ENCODE results near the gene DDB1. TPM values are rescaled to one million over a fixed set of nuclear protein-coding genes. Genes with fewer than 3 reads are reported as not detected.

DDB1 gene
- total RNA-seq, 1 experiment from 2014 or later = 284 TPM

- no peak for DNase-seq
- Histone ChIP-seq H3K9me3 (no peaks in the 10 kb centered on the region), H3K36me3 (ENCODE audit: control insufficient read depth, insufficient read depth, low read length) (peaks cover 4% of the 10 kb centered on the region), H3K4me1 (no peaks in the 10 kb centered on the region), H3K27me3 (replicated peaks; ENCODE audit: control insufficient read depth, insufficient read depth, low read length) (no peaks in the 10 kb centered on the region), H3K4me3 (ENCODE audit: low read depth, low read length) (no peak overlapping the region)
- no peak overlapping the region for H3K27ac Mint-ChIP-seq (ENCODE audit: unreplicated experiment)
- TF ChIP-seq CTCF (IDR thresholded peaks at IDR 0.05; ENCODE audit: insufficient read depth in 1 of 2, low read depth in 1 of 2, low read length in 1 of 2, severe bottlenecking in 1 of 2, unreplicated experiment in 1 of 2) = no peak
- H3K9me3 Mint-ChIP-seq (ENCODE audit: unreplicated experiment) = no peaks in the 10 kb centered on the region
- ChIA-PET POLR2A (no interaction called here), CTCF (interaction anchor here (0.6 kb wide), 1 partner anchor 88 kb away, joined by 5 read pairs; no protein-coding TSS in a partner anchor)
- H3K4me1 Mint-ChIP-seq (ENCODE audit: low read depth, unreplicated experiment) = no peaks in the 10 kb centered on the region
- intact Hi-C loops (cut with micrococcal nuclease; ENCODE audit: unreplicated experiment) = no loop called here
- BruUV-seq (replicated peaks) = no TSS peak
- H3K36me3 Mint-ChIP-seq (ENCODE audit: insufficient read depth, unreplicated experiment) = peaks cover 4% of the 10 kb centered on the region
- no peaks in the 10 kb centered on the region for H3K27me3 Mint-ChIP-seq (ENCODE audit: insufficient read depth, unreplicated experiment)
- H3K4me3 Mint-ChIP-seq (ENCODE audit: unreplicated experiment) = no peak overlapping the region
Observed at GRCh38 chr11:61305417-61305816, 27.5 kb downstream of the DDB1 start.

- no peak overlapping the region for H3K4me3 ChIP-seq (ENCODE audit: low read depth, low read length)
- Mint-ChIP-seq H3K4me1 (ENCODE audit: low read depth, unreplicated experiment) (no peaks in the 10 kb centered on the region), H3K36me3 (ENCODE audit: insufficient read depth, unreplicated experiment) (no peaks in the 10 kb centered on the region), H3K9me3 (ENCODE audit: unreplicated experiment) (no peaks in the 10 kb centered on the region), H3K27ac (ENCODE audit: unreplicated experiment) (no peak overlapping the region), H3K4me3 (ENCODE audit: unreplicated experiment) (no peak overlapping the region), H3K27me3 (ENCODE audit: insufficient read depth, unreplicated experiment) (no peaks in the 10 kb centered on the region)
- no TSS peak for BruUV-seq (replicated peaks)
- DNase-seq = no peak
- peaks cover 8% of the 10 kb centered on the region for H3K36me3 ChIP-seq (ENCODE audit: control insufficient read depth, insufficient read depth, low read length)
- no peak for TF ChIP-seq CTCF (IDR thresholded peaks at IDR 0.05; ENCODE audit: insufficient read depth in 1 of 2, low read depth in 1 of 2, low read length in 1 of 2, severe bottlenecking in 1 of 2, unreplicated experiment in 1 of 2)
- peaks cover 12% of the 10 kb centered on the region for H3K4me1 ChIP-seq
- intact Hi-C loops (cut with micrococcal nuclease; ENCODE audit: unreplicated experiment) = no loop called here
- ChIA-PET CTCF (no interaction called here), POLR2A (no interaction called here)
- H3K27me3 ChIP-seq (replicated peaks; ENCODE audit: control insufficient read depth, insufficient read depth, low read length) = no peaks in the 10 kb centered on the region
- H3K9me3 ChIP-seq = no peaks in the 10 kb centered on the region
Observed at GRCh38 chr11:61303725-61304124, 29.2 kb downstream of the DDB1 start.

- H3K9me3 Mint-ChIP-seq (ENCODE audit: unreplicated experiment) = no peaks in the 10 kb centered on the region
- peaks cover 8% of the 10 kb centered on the region for H3K36me3 ChIP-seq (ENCODE audit: control insufficient read depth, insufficient read depth, low read length)
- H3K4me3 ChIP-seq (ENCODE audit: low read depth, low read length) = no peak overlapping the region
- no peaks in the 10 kb centered on the region for H3K9me3 ChIP-seq
- H3K27ac Mint-ChIP-seq (ENCODE audit: unreplicated experiment) = no peak overlapping the region
- no peak for DNase-seq
- ChIA-PET POLR2A (no interaction called here), CTCF (no interaction called here)
- TF ChIP-seq CTCF (IDR thresholded peaks at IDR 0.05; ENCODE audit: insufficient read depth in 1 of 2, low read depth in 1 of 2, low read length in 1 of 2, severe bottlenecking in 1 of 2, unreplicated experiment in 1 of 2) = no peak
- no peak overlapping the region for H3K4me3 Mint-ChIP-seq (ENCODE audit: unreplicated experiment)
- intact Hi-C loops (cut with micrococcal nuclease; ENCODE audit: unreplicated experiment) = no loop called here
- BruUV-seq (replicated peaks) = no TSS peak
- peaks cover under 1% of the 10 kb centered on the region for H3K36me3 Mint-ChIP-seq (ENCODE audit: insufficient read depth, unreplicated experiment)
- H3K27me3 ChIP-seq (replicated peaks; ENCODE audit: control insufficient read depth, insufficient read depth, low read length) = no peaks in the 10 kb centered on the region
- H3K4me1 ChIP-seq = peaks cover 20% of the 10 kb centered on the region
- H3K4me1 Mint-ChIP-seq (ENCODE audit: low read depth, unreplicated experiment) = peaks cover 3% of the 10 kb centered on the region
- no peaks in the 10 kb centered on the region for H3K27me3 Mint-ChIP-seq (ENCODE audit: insufficient read depth, unreplicated experiment)
Observed at GRCh38 chr11:61302550-61302949, 30.4 kb downstream of the DDB1 start.

Measured in Caco-2 (cell line).